Fibroblast of pulmonary artery (primary cell): ENCODE measurements around the gene CCDC92.

Experiments used
- DNase-seq: peaks from one replicate; pipeline ENCODE4 v3.0.0-alpha.2; 2010; ENCODE audit warnings: low read depth
- H3K4me3 ChIP-seq: replicated peaks from 2 replicates; pipeline ENCODE4 v1.5.1; 2011; ENCODE audit warnings: low read depth, mild to moderate bottlenecking, control low read depth, low read length, moderate library complexity
- TF ChIP-seq, protein P1 (sequence below): IDR thresholded peaks from 2 replicates; pipeline ENCODE4 v1.5.1; 2011; ENCODE audit warnings: mild to moderate bottlenecking, control low read depth, low read length, inconsistent platforms; ENCODE audit errors: missing control alignments

CCDC92 gene

DNA sequence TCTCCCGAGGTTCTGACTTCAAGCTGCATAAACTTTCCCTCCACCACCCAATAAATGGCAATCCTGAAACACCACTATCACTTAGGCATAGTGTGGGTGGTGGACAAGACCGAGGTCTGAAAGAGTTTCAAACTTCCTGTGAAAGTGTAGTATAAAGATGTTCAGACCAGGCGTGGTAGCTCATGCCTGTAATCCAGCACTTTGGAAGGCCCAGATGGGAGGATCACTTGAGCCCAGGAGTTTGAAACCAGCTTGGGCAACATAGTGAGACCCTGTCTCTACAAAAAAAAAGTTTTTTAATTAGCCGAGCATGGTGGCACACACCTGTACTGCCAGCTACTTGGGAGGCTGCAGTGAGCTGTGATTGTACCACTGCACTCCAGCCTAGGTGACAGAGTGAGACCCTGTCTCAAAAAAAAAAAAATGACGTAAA is 61.9 kb downstream of the CCDC92 start:
- TF ChIP-seq, protein P1, sequence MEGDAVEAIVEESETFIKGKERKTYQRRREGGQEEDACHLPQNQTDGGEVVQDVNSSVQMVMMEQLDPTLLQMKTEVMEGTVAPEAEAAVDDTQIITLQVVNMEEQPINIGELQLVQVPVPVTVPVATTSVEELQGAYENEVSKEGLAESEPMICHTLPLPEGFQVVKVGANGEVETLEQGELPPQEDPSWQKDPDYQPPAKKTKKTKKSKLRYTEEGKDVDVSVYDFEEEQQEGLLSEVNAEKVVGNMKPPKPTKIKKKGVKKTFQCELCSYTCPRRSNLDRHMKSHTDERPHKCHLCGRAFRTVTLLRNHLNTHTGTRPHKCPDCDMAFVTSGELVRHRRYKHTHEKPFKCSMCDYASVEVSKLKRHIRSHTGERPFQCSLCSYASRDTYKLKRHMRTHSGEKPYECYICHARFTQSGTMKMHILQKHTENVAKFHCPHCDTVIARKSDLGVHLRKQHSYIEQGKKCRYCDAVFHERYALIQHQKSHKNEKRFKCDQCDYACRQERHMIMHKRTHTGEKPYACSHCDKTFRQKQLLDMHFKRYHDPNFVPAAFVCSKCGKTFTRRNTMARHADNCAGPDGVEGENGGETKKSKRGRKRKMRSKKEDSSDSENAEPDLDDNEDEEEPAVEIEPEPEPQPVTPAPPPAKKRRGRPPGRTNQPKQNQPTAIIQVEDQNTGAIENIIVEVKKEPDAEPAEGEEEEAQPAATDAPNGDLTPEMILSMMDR: no peak
- DNase-seq: peak; percentile 8
- no peak overlapping the region for H3K4me3 ChIP-seq

DNA sequence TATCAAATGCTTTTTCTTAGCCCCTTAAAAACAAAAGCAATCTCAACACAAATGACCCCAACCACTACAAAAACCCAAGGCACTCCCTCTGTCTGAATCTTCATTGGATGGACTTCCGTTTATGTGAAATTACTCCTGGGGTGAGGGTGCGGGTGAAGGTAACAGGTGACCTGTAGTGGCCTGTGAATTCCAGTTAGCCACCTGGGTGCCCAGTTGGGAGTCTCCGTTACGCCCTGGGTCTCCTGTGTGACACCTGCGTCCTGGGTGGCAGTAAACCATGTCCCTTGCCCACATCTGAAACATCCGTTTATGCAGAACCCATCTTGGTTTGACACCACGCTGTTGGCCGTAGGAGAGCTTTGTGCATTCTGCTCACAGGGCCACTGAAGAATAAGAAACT is 62.6 kb downstream of the CCDC92 start:
- TF ChIP-seq, protein P1: no peak
- no peak for DNase-seq
- no peak overlapping the region for H3K4me3 ChIP-seq

DNA sequence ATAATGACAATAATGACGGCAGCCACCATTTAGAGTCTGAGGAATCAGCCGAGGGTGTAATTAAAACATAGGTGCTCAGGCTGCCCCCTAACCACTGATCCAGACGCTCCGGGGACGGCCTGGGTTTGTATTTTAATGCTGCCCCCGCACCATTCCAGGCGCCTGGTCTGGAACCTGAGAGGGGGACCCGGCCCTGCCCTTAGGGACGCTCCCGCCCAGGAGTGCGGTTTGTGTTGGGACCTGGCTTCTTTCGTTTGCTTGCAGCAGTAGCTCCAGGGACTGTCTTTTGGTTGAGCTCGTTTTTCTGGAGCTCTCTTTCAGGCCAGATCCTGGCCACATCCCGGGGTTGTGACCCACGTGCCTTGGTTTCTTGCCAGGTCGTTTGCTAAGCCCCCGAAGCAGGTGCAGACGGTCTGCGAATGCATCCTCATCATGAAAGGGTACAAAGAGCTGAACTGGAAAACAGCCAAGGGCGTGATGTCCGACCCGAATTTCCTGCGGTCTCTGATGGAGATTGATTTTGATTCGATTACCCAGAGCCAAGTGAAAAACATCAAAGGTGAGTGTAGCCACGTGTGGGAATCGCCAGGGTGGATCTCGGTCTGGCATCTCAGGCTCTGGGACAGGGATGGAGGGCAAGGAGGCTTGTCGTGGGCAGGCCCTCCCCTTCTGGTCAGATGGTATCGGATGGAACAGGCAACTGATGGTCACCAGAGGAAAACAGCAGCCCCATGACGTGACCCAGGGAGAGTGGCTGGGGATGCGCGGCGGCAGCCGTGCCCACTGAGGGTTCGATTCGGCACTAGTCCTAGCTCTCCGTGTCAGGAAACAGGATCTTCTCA is 63.5 kb downstream of the CCDC92 start:
- H3K4me3 ChIP-seq: no peak overlapping the region
- TF ChIP-seq, protein P1: no peak
- DNase-seq: no peak

DNA sequence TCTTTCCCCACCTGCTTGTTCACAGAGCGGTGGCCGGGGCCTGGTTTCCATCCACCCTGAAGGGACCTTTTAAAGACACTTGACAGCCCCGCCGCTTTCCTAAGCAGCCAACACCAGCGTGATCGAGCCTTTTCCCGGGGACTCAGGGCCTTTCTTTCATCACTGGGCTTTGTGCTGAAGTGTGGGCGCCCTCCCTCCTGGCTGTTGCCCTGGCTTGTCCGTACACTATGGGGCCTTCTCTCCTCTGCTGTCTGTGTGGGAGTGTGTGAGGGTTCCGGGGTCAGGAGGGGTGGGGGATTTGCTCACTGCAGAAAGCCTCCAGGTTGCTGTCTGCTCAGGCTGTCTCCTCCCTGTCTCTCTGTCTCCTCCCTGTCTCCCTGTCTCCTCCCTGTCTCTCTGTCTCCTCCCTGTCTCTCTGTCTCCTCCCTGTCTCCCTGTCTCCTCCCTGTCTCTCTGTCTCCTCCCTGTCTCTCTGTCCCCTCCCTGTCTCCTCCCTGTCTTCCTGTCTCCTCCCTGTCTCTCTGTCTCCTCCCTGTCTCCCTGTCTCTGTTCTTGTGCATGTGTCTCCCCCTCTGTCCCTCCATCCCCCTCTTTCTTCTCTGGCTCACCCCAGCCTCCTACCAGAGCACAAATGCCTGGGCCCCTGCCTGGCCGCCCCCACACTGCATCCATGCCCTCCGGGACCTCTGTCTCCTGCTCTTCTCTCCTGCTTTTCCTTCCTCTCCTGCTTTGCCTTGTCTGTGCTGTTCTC is 64.7 kb downstream of the CCDC92 start:
- peak overlapping the region; percentile 19 for H3K4me3 ChIP-seq
- TF ChIP-seq, protein P1: no peak

DNA sequence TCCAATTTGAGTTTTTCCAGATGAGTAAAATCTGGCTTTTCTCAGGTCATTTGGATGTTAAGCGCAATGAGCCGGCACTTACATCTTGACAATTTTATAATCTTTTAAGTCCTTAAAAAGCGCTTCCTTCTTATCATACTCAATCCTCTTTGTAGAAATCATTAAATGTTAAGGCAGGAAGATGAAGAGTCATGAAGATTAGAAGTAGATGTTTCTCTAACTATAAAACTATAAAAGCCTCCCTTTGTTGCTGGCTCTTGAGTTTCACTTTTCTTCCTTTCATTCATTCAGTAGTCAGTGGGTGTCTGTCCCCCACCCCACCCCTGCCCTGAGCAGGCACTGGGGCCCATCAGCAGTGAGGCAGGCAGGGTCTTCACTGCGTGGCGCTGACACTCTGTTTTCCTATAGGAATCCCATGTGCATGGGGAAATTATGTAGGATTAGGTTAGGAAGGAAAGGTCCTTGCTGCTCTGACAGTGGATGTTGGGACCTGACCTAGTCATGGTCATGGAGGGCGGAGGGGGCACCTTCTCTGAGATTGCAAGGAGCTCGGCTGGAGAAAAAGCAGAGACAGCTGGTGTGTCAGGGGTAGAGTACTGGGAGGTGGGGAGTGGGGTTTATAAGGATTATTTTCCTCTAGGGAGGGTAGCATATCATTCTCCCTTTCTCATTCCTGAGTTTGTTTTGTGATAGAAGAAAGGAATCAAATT is 65.8 kb downstream of the CCDC92 start:
- TF ChIP-seq, protein P1: no peak
- H3K4me3 ChIP-seq: no peak overlapping the region
- DNase-seq: no peak

More for the DNA sequence above, 64.7 kb downstream of the CCDC92 start:
- peak; percentile 46 for DNase-seq

DNA sequence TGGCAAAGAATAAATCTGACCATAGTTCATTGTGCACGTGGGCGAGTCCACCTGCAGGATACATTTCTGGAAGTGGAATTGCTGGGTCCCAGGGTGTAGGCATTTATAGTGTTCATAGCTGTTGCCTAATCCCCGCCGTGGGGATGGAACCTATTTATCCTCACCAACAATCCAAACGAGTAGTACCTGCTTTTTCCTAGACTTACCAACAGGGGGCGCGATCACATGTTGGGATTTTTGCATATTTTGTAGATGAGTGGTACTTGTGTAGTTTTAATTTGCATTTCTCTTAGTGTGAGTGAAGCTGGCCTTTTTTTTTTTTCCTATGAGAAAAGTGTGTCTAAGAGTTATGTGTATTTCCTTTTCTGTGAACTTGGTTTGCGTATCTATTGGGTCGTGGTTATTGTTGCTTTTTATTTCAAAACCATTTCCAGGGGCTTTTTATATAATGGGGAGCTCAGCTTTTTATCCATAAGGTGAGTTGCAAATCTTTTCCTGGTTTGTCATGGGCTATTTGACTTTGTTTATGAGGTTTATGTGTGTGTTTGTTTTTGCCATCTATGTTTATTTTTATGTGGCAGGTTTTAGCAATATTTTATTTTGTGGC is 67.2 kb downstream of the CCDC92 start:
- no peak overlapping the region for H3K4me3 ChIP-seq
- peak; percentile 89 for DNase-seq
- TF ChIP-seq, protein P1: peak; percentile 82
